ELF-1 (cell line): ENCODE data around the gene ID2.

Source experiments
- DNase-seq: peaks from one replicate; pipeline ENCODE4 v3.0.0-alpha.2; 2016; ENCODE audit warnings: low read depth, low spot score

The ID2 gene

GRCh38 chr2:8647462-8647857 lies 34.4 kb upstream of the ID2 start:
- DNase-seq: no peak

- no peak for DNase-seq
These were observed 33.2 kb upstream of the ID2 start for GRCh38 chr2:8648441-8649213.

GRCh38 chr2:8649718-8650117 lies 32.1 kb upstream of the ID2 start:
- DNase-seq: no peak

GRCh38 chr2:8650256-8650655 lies 31.6 kb upstream of the ID2 start:
- DNase-seq: no peak

DNA sequence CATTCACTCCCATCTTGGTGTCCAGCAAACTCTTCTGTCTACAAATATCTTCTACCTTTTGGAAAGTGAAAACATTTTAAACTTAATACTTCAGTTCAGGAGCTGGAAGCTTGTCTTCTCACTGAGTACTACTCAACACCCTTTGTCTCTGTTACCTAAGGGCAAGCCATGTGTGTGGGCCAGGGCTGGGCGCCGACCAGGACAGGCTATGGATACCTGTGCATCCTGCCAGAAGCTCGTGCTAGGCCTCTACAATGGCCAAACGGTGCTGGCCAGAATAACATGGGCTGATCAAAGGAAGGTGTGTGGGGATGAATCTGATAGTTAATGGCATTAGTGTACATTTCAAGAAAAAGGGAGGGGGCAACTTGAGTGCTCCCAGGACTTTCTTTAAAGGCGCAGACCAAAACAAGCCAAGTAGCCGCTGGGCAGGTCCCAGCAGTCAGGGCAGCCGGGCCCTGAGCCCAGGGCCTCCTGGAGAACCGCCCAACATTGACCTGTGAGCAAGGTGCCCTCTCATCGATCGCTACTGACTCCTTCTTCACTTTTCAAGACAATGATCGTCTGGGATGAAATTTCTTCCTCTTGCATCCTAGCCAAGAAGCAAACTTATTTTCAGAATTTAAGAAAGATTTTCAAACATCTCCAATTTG lies 29.0 kb upstream of the ID2 start:
- DNase-seq: no peak

DNA sequence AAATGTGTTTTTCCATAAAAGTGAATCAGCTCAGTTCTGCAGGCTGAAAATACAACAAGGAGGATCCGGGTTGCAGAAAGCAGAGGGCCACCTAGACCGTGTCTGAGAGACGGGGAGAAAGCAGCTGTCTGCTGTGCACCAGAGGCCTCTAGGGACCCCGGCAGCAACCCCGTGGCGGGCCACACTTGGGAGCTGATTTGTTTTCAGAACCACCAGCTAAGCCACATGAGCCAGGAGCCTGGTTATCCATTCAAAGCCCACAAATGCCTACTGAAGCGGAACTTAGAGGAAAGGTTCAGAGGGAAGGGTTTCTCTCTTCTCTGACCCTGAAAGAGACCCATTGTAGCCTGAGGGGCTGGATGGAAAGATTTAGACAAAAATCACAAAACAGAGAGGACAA lies 28.4 kb upstream of the ID2 start:
- DNase-seq: no peak

- no peak for DNase-seq
These were observed 27.8 kb upstream of the ID2 start for GRCh38 chr2:8654041-8654440.

GRCh38 chr2:8654483-8654882 lies 27.4 kb upstream of the ID2 start:
- no peak for DNase-seq

DNA sequence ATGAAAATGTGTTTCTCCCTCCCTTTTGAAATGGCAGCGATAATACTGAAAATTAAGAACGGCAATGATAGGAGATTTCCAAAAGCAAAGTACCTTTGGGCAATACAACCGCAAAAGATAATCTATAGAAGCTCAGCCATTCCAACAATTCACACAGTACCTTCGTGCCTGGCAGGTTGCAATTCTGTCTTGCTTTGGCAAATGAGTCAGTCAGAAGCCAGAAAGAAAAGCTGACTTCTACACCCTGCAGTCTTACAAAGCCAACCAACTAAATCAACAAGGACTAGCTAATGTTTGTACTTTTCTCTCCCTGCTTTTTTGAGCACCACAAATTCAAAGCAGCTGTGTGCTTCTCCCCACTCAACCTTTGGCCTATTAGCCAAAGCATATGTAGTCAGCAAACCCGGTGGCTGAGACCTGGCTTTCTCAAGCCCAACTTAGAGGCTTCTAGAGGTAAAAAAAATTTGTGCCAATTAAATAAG lies 25.7 kb upstream of the ID2 start:
- no peak for DNase-seq

DNA sequence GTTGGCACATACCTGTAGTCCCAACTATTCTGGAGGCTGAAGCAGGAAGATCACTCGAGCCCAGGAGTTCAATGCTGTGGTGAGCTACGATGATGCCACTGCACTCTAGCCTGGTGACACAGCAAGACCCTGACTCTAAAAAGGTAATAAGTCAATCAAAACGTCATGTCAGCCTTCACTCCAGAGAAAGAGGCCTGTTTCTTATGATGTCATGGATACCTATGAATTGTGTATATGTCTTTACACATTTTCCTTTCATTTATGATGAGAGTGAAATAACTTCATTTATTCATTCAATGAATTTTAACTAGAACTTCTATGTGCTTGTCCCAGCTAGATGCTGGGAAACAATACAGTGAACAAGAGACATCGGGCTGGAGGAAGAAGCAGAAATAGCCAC lies 25.0 kb upstream of the ID2 start:
- no peak for DNase-seq

GRCh38 chr2:8657423-8658062 lies 24.3 kb upstream of the ID2 start:
- no peak for DNase-seq

DNA sequence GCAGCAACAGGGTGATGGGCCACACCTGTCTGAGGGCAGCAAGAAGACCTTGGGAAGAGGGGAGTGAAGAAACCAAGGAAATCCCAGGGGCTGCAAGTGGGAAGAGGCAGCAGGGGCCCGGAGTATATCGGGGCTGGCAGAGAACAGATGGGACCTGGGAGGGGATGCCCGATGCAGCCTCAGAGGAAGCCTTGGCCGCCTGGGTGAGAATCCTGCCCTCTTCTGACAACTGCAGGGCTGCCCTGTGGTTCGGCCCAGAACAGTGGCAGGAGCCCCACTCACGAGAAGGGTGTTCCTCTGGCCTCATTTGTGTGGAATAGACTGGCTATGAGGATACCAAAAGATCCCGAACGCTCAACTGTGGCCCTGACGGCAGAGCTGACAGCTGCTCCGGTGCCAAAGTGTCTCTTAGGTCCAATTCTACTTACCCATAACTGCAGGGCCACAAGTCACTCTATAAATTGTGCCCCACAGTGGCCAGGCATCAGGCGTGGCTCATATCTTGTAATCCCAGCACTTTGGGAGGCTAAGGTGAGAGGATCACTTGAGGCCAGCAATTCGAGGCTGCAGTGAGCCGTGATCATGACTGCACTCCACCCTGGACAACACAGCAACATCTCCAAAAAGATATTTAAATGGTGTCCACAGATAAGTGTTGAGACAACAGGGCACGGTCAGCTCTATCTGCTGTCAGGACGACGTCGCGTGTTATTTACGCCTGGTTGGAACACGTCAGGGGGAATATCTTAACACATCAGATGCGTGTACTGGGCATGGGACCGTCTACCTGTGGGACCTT lies 23.6 kb upstream of the ID2 start:
- DNase-seq: no peak

DNA sequence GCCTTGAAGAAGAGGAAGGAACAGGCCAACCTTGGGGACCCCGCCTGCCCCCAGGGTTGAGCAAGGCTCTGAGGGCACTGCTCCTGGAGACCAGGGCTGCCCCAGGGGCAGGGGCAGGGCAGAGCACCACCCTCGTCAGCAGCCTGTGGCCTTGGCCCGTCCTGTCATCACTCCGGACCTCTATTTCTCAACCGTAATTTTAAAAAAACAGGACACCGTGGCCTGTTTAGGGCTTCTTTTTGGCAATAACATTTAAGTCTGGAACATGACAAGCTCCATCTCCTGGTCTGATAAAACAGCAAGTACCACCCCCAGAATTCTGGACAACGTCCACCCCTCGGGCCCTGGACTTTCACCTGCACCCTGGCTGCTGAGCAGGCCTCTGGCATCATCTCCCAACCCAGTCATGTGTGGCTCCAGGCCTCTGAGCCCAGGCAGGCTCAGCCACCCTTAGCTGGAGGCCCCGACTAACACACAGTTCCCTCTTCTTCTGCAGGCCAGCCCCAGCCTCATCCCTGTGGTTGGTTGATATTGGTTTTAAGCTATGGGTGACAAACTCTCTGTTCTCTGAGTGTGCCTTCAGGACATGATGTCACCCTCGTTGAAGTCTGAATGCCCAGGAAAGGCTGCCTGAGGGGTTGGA lies 22.6 kb upstream of the ID2 start:
- DNase-seq: no peak

DNA sequence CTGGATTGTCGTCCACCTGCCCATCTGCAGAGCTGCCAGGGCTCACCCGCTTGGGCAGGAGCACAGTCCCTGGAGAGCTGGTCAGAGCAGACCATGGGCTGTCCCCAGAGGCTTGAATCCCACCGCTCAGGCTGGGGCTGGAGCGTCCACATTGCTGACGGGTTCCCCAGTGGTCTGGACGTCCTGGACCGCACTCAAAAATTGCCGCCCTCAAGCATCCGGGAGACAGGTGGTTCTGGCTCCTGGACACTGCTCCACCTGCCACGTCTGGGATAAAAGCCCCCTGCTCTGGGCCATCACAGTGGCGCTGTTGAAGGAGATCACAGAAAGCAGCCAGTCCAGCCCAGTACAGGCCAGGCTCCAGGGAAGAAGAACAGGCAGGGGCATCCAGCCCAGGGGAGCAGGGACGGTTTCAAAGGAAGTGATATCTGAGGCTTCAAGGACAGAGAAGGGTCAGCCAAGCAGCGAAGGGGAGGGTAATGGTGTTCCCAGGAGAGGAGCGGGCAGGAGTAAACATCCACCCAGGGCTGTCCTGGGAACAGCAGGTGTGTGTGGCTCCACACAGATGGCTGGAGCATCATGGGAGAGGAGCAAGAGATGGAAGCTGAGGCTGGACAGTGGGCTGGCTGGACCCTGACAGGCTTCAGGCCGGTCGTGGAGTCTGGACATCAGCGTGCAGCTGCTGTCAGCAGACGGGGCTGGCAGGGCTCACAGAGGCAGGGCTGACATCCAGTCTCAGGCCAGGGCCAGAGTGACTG lies 21.9 kb upstream of the ID2 start:
- DNase-seq: no peak

- DNase-seq: no peak
These were observed 20.6 kb upstream of the ID2 start for GRCh38 chr2:8661235-8661634.

DNA sequence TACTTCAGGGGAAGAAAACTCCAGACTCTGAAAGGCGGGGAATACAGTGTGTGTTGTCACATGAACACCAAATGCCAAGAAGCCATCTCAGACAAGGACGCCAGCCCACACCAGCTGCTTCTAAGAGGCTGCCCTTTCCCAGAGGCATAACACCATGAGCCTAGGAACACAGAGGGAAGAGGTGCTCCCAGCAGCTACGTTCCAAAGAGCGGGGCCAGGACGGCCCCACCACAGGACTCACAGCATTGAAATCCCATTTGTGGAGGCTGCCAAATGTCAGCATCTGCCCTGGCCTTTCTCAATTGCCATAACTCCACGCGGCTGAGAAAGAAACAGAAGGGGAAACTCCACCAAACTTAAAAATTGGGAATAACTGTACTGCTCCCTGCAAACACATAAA lies 20.1 kb upstream of the ID2 start:
- no peak for DNase-seq

GRCh38 chr2:8662239-8662879 lies 19.5 kb upstream of the ID2 start:
- no peak for DNase-seq

- no peak for DNase-seq
These were observed 17.9 kb upstream of the ID2 start for GRCh38 chr2:8663997-8664396.

- no peak for DNase-seq
These were observed 15.3 kb upstream of the ID2 start for GRCh38 chr2:8666581-8666980.

- no peak for DNase-seq
These were observed 13.9 kb upstream of the ID2 start for GRCh38 chr2:8667896-8668512.
